Cardiac fibroblast (primary cell): ENCODE results near the gene AFF3.

ENCODE experiments used
- DNase-seq, 2 donors: peaks; one replicate each; pipeline versions ENCODE4 v3.0.0 to v3.0.0-alpha.2; 2010; ENCODE audit warnings: low read depth in 2 of 2
- H3K4me3 ChIP-seq, 2 donors: replicated peaks in 1 of 2; 1 replicate in 1 of 2; 2 replicates in 1 of 2; pipeline ENCODE4 v1.5.1; 2011; ENCODE audit warnings: low read depth in 2 of 2, low read length in 2 of 2, mild to moderate bottlenecking in 2 of 2, moderate library complexity in 1 of 2
- TF ChIP-seq, protein P1 (sequence below): IDR thresholded peaks from one replicate; pipeline ENCODE4 v1.5.1; 2011; ENCODE audit warnings: low read depth, mild to moderate bottlenecking, low read length, inconsistent platforms

The AFF3 gene

GRCh38 chr2:99692785-99693184, 449.6 kb downstream of the AFF3 start:
- H3K4me3 ChIP-seq = no peak overlapping the region
- TF ChIP-seq, protein P1, sequence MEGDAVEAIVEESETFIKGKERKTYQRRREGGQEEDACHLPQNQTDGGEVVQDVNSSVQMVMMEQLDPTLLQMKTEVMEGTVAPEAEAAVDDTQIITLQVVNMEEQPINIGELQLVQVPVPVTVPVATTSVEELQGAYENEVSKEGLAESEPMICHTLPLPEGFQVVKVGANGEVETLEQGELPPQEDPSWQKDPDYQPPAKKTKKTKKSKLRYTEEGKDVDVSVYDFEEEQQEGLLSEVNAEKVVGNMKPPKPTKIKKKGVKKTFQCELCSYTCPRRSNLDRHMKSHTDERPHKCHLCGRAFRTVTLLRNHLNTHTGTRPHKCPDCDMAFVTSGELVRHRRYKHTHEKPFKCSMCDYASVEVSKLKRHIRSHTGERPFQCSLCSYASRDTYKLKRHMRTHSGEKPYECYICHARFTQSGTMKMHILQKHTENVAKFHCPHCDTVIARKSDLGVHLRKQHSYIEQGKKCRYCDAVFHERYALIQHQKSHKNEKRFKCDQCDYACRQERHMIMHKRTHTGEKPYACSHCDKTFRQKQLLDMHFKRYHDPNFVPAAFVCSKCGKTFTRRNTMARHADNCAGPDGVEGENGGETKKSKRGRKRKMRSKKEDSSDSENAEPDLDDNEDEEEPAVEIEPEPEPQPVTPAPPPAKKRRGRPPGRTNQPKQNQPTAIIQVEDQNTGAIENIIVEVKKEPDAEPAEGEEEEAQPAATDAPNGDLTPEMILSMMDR = no peak
- DNase-seq = no peak

GRCh38 chr2:99691926-99692325, 450.5 kb downstream of the AFF3 start:
- DNase-seq = no peak
- H3K4me3 ChIP-seq = no peak overlapping the region
- TF ChIP-seq, protein P1 = no peak

DNA sequence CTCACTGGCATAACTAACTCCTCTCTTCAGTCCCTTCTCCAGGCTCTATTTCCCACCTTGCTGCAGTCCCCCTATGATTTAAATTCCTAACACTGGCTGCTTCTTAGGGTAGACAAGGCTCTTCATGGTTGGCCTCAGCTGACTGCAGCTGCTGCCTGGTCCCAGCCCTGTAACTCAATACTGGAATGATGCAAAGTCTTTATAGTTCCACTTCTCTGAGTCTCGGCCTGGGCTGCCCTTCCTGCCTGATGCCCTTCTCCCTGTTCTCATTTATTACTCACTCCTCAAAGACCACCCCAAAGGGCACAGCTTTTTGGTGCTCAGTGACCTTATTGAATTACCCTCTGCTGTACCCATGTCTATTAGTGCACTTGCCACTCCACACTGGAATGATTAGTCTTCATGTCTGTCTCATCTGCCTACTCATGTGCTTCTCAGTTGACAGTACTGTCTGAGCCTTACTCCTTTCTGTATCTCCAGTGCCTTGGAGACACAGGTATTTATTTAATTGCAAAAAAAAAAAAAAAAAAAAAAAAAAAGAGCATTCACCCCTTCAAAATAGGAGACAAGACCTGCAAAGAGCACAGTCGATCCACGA, 453.1 kb downstream of the AFF3 start:
- H3K4me3 ChIP-seq = no peak overlapping the region
- TF ChIP-seq, protein P1 = no peak
- no peak for DNase-seq

GRCh38 chr2:99688699-99689098, 453.7 kb downstream of the AFF3 start:
- DNase-seq = no peak
- TF ChIP-seq, protein P1 = no peak
- H3K4me3 ChIP-seq = no peak overlapping the region

DNA sequence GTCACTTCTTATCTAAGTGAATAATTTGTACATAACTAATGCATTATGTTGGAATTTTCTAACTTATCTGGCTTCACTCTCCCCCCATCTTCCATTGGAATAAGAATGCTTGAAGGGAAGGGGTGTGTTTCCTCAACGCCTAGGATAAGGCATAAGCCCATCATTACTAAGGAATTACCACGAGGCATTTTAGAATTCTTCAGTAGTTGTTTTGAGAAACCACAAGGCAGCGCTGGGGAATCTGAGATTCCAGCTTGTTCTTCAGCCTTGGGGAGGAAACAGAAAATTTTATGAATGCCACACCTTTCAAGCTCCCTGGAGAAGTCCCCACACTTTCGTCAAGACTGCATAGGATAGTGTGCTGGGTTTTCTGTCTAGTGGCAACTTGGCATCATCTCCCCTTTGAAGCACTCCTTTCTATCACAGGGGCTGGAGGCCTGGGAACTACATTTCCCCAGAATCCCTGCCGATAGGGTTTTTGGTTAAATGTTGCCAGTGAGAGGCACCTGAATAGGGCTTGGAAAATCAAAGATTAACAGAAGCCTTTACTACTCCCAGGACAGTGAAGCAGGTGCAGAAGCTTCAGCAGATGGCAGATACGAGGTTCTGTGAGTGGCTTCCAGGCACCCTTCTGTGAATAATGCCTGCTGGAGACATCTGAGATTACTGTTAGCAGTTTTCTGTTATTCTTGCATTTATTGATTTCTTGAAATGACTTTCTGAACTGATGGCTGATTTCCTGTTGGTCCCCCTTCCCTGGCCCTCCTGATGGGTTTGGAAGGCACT, 459.9 kb downstream of the AFF3 start:
- TF ChIP-seq, protein P1 = no peak
- DNase-seq = peak; percentile 19 to 24
- no peak overlapping the region for H3K4me3 ChIP-seq

GRCh38 chr2:99680946-99681345, 461.4 kb downstream of the AFF3 start:
- peak; percentile 25 to 81 for DNase-seq
- no peak overlapping the region for H3K4me3 ChIP-seq
- TF ChIP-seq, protein P1 = no peak
